IMR-90 (cell line): Measurements from ENCODE around the gene LOX. TPM values are rescaled to one million over a fixed set of nuclear protein-coding genes. Genes with fewer than 3 reads are reported as not detected.
A peak's percentile ranks its signal among the peaks of the same experiment; 100 is the strongest.

ENCODE experiments used
- ATAC-seq: fragments of 200-7000 bp; cut with Tn5 transposase; 2 replicates; pipeline ENCODE4 v1.9.1; 2020; ENCODE audit warnings: low read depth, mild to moderate bottlenecking, moderate library complexity
- BruUV-seq: library from RNA; stranded (reverse); fragments of 400-500 nt; replicated peaks from 2 replicates; lab custom pipeline; 2021; lab: Mats Ljungman, UMichigan
- CTCF ChIA-PET: fragments of 300-600 bp; formaldehyde crosslinking; extraction: SDS; loops from one replicate; lab custom pipeline; 2021; ENCODE audit warnings: antibody characterized with exemption; lab: Yijun Ruan, JAX
- POLR2A ChIA-PET: fragments of 300-600 bp; sonication (Branson Sonifier 250); formaldehyde crosslinking; loops from one replicate; lab custom pipeline; 2022; ENCODE audit warnings: antibody characterized with exemption; ENCODE audit not compliant: unreplicated experiment; lab: Charles Lee
- DNase-seq: peaks from one replicate; pipeline ENCODE4 v3.0.0; 2013
- H2AFZ ChIP-seq: replicated peaks from 2 replicates; pipeline ENCODE3; 2013; ENCODE audit warnings: low read length, mild to moderate bottlenecking; ENCODE audit not compliant: poor library complexity
- H2AK5ac ChIP-seq: 2 replicates; pipeline ENCODE4 v1.6.1; 2013; ENCODE audit warnings: low read depth, low read length, inconsistent platforms
- H2AK9ac ChIP-seq: replicated peaks from 2 replicates; pipeline ENCODE3; 2013; ENCODE audit warnings: mild to moderate bottlenecking, low read depth, low read length, moderate library complexity; ENCODE audit not compliant: poor library complexity
- H2BK120ac ChIP-seq: 2 replicates; pipeline ENCODE4 v1.6.1; 2013; ENCODE audit warnings: low read depth, low read length, inconsistent platforms
- H2BK15ac ChIP-seq: 3 replicates; pipeline ENCODE4 v1.6.1; 2013; ENCODE audit warnings: low read depth, low read length, inconsistent platforms
- H2BK20ac ChIP-seq: 2 replicates; pipeline ENCODE4 v1.6.1; 2013; ENCODE audit warnings: low read depth, mild to moderate bottlenecking, inconsistent platforms, low read length, moderate library complexity
- H2BK5ac ChIP-seq: 2 replicates; pipeline ENCODE4 v1.6.1; 2013; ENCODE audit warnings: mild to moderate bottlenecking, low read depth, low read length, inconsistent platforms; ENCODE audit not compliant: poor library complexity, severe bottlenecking
- H3K14ac ChIP-seq: replicated peaks from 2 replicates; pipeline ENCODE4 v1.6.1; 2013; ENCODE audit warnings: low read depth, low read length, inconsistent platforms
- H3K18ac ChIP-seq: 2 replicates; pipeline ENCODE4 v1.6.1; 2013; ENCODE audit warnings: low read depth, low read length, control low read depth
- H3K23ac ChIP-seq: 2 replicates; pipeline ENCODE4 v1.6.1; 2013; ENCODE audit warnings: low read depth, low read length, inconsistent platforms
- H3K27ac ChIP-seq: 2 replicates; pipeline ENCODE4 v1.5.1; 2013; ENCODE audit warnings: mild to moderate bottlenecking, control low read depth, low read length; ENCODE audit not compliant: insufficient read depth
- H3K27me3 ChIP-seq: 2 replicates; pipeline ENCODE4 v1.6.1; 2013; ENCODE audit warnings: low read length; ENCODE audit not compliant: control insufficient read depth, insufficient read depth
- H3K36me3 ChIP-seq: 2 replicates; pipeline ENCODE4 v1.6.1; 2013; ENCODE audit warnings: low read length, mixed read lengths; ENCODE audit not compliant: control insufficient read depth, insufficient read depth
- H3K4ac ChIP-seq: 2 replicates; pipeline ENCODE4 v1.6.1; 2013; ENCODE audit warnings: low read depth, low read length, inconsistent platforms
- H3K4me1 ChIP-seq: 2 replicates; pipeline ENCODE4 v1.6.1; 2013; ENCODE audit warnings: low read length, mixed read lengths; ENCODE audit not compliant: control insufficient read depth, insufficient read depth
- H3K4me2 ChIP-seq: 2 replicates; pipeline ENCODE4 v1.6.1; 2013; ENCODE audit warnings: low read depth, mild to moderate bottlenecking, control low read depth, low read length, moderate library complexity
- H3K4me3 ChIP-seq: 2 replicates; pipeline ENCODE4 v1.5.1; 2013; ENCODE audit warnings: low read depth, mild to moderate bottlenecking, control low read depth, low read length, moderate library complexity; ENCODE audit not compliant: insufficient read depth
- H3K56ac ChIP-seq: 2 replicates; pipeline ENCODE4 v1.6.1; 2013; ENCODE audit warnings: low read length, inconsistent platforms; ENCODE audit not compliant: insufficient read depth; ENCODE audit errors: extremely low read depth
- H3K79me1 ChIP-seq, 2 experiments: 2 replicates each; pipeline ENCODE4 v1.6.1; 2013; ENCODE audit warnings: low read length in 2 of 2, inconsistent platforms in 1 of 2, low read depth in 1 of 2
- H3K9ac ChIP-seq: 2 replicates; pipeline ENCODE4 v1.6.1; 2013; ENCODE audit warnings: low read depth, low read length, control low read depth
- H3K9me1 ChIP-seq: 2 replicates; pipeline ENCODE4 v1.6.1; 2013; ENCODE audit warnings: low read length, inconsistent platforms; ENCODE audit not compliant: insufficient read depth
- H3K9me3 ChIP-seq: 2 replicates; pipeline ENCODE4 v1.6.1; 2013; ENCODE audit warnings: low read length; ENCODE audit not compliant: control insufficient read depth, insufficient read depth
- H4K20me1 ChIP-seq: 2 replicates; pipeline ENCODE4 v1.6.1; 2013; ENCODE audit warnings: low read length, inconsistent platforms; ENCODE audit not compliant: insufficient read depth
- H4K5ac ChIP-seq: 2 replicates; pipeline ENCODE4 v1.6.1; 2013; ENCODE audit warnings: mild to moderate bottlenecking, low read depth, low read length, control low read depth
- H4K8ac ChIP-seq, 2 experiments: 2 replicates each; pipeline ENCODE4 v1.6.1; 2013; ENCODE audit warnings: low read depth in 2 of 2, low read length in 2 of 2, control low read depth in 1 of 2, inconsistent platforms in 1 of 2
- H4K91ac ChIP-seq: 2 replicates; pipeline ENCODE4 v1.6.1; 2013; ENCODE audit warnings: low read depth, low read length, inconsistent platforms; ENCODE audit not compliant: insufficient read depth
- CEBPB ChIP-seq: IDR thresholded peaks from 2 replicates; pipeline ENCODE4 v1.6.1; 2012; ENCODE audit warnings: low read depth, low read length, improper control_type of control experiment
- CTCF ChIP-seq: conservative IDR thresholded peaks from 2 replicates; pipeline ENCODE4 v1.5.1; 2012; ENCODE audit warnings: mild to moderate bottlenecking, low read depth, low read length, improper control_type of control experiment
- WGBS, 2 experiments: methylation state at CpG; one replicate each; pipeline versions ENCODE4 v1.1.5 to v1.1.7; 2013; ENCODE audit warnings: missing lambda C conversion rate in 2 of 2; ENCODE audit not compliant: insufficient read length in 1 of 2; ENCODE audit errors: extremely low coverage in 2 of 2; 5-methylcytosine and 5-hydroxymethylcytosine counted together
- dilution Hi-C: fragments of 300-500 bp; cut with HindIII; formaldehyde crosslinking; loops from one replicate; pipeline ENCODE4 v1.14.3; 2018; ENCODE audit warnings: low sequenced_read_pairs; ENCODE audit not compliant: unreplicated experiment
- in situ Hi-C: fragments of 300-500 bp; cut with MboI; formaldehyde crosslinking; loops from 3 replicates; pipeline ENCODE4 v1.14.3; 2019; ENCODE audit warnings: low sequenced_read_pairs, inconsistent platforms, mixed read lengths
- intact Hi-C: fragments of 100-400 bp; cut with micrococcal nuclease; formaldehyde crosslinking; loops from 2 replicates; pipeline ENCODE4 v1.10.0; 2022
- polyA plus RNA-seq, 3 experiments: library from polyadenylated mRNA; depleted of rRNA; stranded (reverse); fragments of >200 nt; gene quantifications; 2 replicates each; pipeline ENCODE4 v1.2.3, GENCODE V29; 2012; ENCODE audit warnings: low replicate concordance in 1 of 3
- total RNA-seq: library from RNA; depleted of rRNA; stranded (reverse); fragments of >200 nt; gene quantifications from 2 replicates; pipeline ENCODE4 v1.2.3, GENCODE V29; 2012

Gene LOX
- total and polyA plus RNA-seq, 2 of the 4 experiments (the other 2 are of a cell fraction), result 277 to 662 TPM

DNA sequence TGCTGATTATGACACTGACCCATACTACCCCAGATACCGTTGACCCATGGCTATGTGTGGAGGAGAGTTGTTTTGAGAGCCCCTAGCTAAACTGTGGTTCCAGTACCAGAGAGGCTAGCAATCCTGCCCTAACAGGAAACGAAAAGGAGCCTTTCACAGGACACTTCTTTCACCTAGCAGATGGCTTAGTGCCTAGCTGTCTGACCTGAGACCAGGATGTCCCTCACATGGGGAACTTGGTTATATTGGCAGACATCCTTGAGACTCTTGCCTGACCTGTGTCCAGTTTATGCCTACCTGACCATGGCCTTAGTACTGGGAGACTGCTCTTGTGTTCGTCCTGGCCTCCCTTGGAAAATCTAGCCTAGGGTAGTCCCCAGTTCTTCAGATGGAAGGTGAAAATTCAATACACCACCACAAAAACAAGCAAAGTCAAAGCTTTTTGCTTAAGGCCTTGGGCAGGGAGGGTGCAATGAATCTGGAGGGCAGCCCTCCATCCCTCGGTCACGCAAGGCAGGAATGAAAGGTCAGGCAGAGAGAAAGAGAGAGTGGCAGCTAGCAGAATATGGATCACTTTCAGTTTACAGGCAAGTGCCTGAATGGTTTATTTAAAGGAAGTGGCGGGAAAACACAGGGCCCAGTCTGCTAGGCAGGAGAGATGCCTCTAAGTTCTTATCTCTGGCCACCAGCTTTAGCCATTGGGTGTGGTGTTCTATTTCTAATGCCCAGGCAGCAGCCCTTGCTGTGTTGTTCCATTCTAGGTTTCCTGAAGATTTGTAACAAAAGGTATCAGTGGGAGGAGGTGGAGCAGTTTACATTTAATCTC is 34.9 kb upstream of the LOX start:
- no peaks in the 10 kb centered on the region for H3K27me3 ChIP-seq
- H3K79me1 ChIP-seq, result no peaks in the 10 kb centered on the region
- H3K9me1 ChIP-seq, result 0 out of 2 replicates have a peak, but pooled peaks cover 3% of the 10 kb centered on the region
- 0 out of 2 replicates have a peak overlapping the region, but pooled peaks have one; percentile 43 for H2AK5ac ChIP-seq
- no peak overlapping the region for H2BK120ac ChIP-seq
- no peak overlapping the region for H3K4me2 ChIP-seq
- DNase-seq (no peak), ATAC-seq (no peak)
- H2AK9ac ChIP-seq, result no peak overlapping the region
- H3K23ac ChIP-seq, result peak overlapping the region; percentile 64; the same call in 1 of the 2 replicates
- H3K9ac ChIP-seq, result no peak overlapping the region
- POLR2A ChIA-PET, result no interaction called here
- 0 out of 2 replicates have a peak overlapping the region, but pooled peaks have one; percentile 36 for H4K91ac ChIP-seq
- no peak for TF ChIP-seq CEBPB
- TF ChIP-seq CTCF, result no peak
- CTCF ChIA-PET, result interaction anchor here (1.2 to 1.4 kb wide), 2 partner anchors 9 to 44 kb away, joined by 3 read pairs; no protein-coding TSS in a partner anchor
- in situ Hi-C loops (no loop called here), dilution Hi-C loops (no loop called here), intact Hi-C loops (no loop called here)
- H4K20me1 ChIP-seq, result no peaks in the 10 kb centered on the region
- peaks cover 3% of the 10 kb centered on the region; the same call in 1 of the 2 replicates for H3K4me1 ChIP-seq
- H4K5ac ChIP-seq, result no peak overlapping the region
- H3K9me3 ChIP-seq, result no peaks in the 10 kb centered on the region
- H3K56ac ChIP-seq, result no peak overlapping the region
- H4K8ac ChIP-seq, result no peak overlapping the region
- no peak overlapping the region for H3K4ac ChIP-seq
- no peak overlapping the region for H2BK5ac ChIP-seq
- H3K14ac ChIP-seq, result no peak overlapping the region
- no peak overlapping the region for H2BK15ac ChIP-seq
- WGBS, 2 experiments, result no CpG with 5 or more reads among the region's 6 CpGs
- no peak overlapping the region for H3K4me3 ChIP-seq
- H3K18ac ChIP-seq, result no peak overlapping the region
- H3K27ac ChIP-seq, result no peak overlapping the region
- H2BK20ac ChIP-seq, result no peak overlapping the region
- no peak overlapping the region for H2AFZ ChIP-seq
- no TSS peak for BruUV-seq
- no peaks in the 10 kb centered on the region for H3K36me3 ChIP-seq
